ENCODE results near the gene KLHL6. TPM values are rescaled to one million over a fixed set of nuclear protein-coding genes. Genes with fewer than 3 reads are reported as not detected.

Gene KLHL6
- polyA plus RNA-seq, 3 donors = 0.94 to 1.2 (median 1.2) TPM

GRCh38 chr3:183566880-183567279, 11.4 kb upstream of the KLHL6 start:
- DNase-seq (ENCODE audit: low read depth in 3 of 3, low spot score in 2 of 3) = no peak

GRCh38 chr3:183564046-183564445, 8.5 kb upstream of the KLHL6 start:
- no peak for DNase-seq (ENCODE audit: low read depth in 3 of 3, low spot score in 2 of 3)

- DNase-seq (ENCODE audit: low read depth in 3 of 3, low spot score in 2 of 3) = no peak
These were observed 8.0 kb upstream of the KLHL6 start for GRCh38 chr3:183563536-183563874.

GRCh38 chr3:183560607-183561006, 5.1 kb upstream of the KLHL6 start:
- no peak for DNase-seq (ENCODE audit: low read depth in 3 of 3, low spot score in 2 of 3)

GRCh38 chr3:183558495-183558894, 3.0 kb upstream of the KLHL6 start:
- DNase-seq (ENCODE audit: low read depth in 3 of 3, low spot score in 2 of 3) = no peak

GRCh38 chr3:183556722-183557121, 1.2 kb upstream of the KLHL6 start:
- DNase-seq (ENCODE audit: low read depth in 3 of 3, low spot score in 2 of 3) = no peak

GRCh38 chr3:183554377-183554776, 1.1 kb downstream of the KLHL6 start:
- DNase-seq (ENCODE audit: low read depth in 3 of 3, low spot score in 2 of 3) = no peak

- no peak for DNase-seq (ENCODE audit: low read depth in 3 of 3, low spot score in 2 of 3)
These were observed 2.0 kb downstream of the KLHL6 start for GRCh38 chr3:183553334-183554026.

GRCh38 chr3:183551930-183552329, 3.6 kb downstream of the KLHL6 start:
- no peak for DNase-seq (ENCODE audit: low read depth in 3 of 3, low spot score in 2 of 3)

- DNase-seq (ENCODE audit: low read depth in 3 of 3, low spot score in 2 of 3) = no peak
These were observed 7.2 kb downstream of the KLHL6 start for GRCh38 chr3:183548262-183548769.

GRCh38 chr3:183546625-183547024, 8.9 kb downstream of the KLHL6 start:
- no peak for DNase-seq (ENCODE audit: low read depth in 3 of 3, low spot score in 2 of 3)

- no peak for DNase-seq (ENCODE audit: low read depth in 3 of 3, low spot score in 2 of 3)
These were observed 9.8 kb downstream of the KLHL6 start for GRCh38 chr3:183545708-183546107.

GRCh38 chr3:183542355-183542754, 13.2 kb downstream of the KLHL6 start:
- no peak for DNase-seq (ENCODE audit: low read depth in 3 of 3, low spot score in 2 of 3)

GRCh38 chr3:183541738-183542137, 13.8 kb downstream of the KLHL6 start:
- no peak for DNase-seq (ENCODE audit: low read depth in 3 of 3, low spot score in 2 of 3)

- DNase-seq (ENCODE audit: low read depth in 3 of 3, low spot score in 2 of 3) = no peak
These were observed 14.3 kb downstream of the KLHL6 start for GRCh38 chr3:183541235-183541655.

GRCh38 chr3:183540501-183541234, 14.8 kb downstream of the KLHL6 start:
- DNase-seq (ENCODE audit: low read depth in 3 of 3, low spot score in 2 of 3) = no peak

GRCh38 chr3:183539811-183540210, 15.7 kb downstream of the KLHL6 start:
- DNase-seq (ENCODE audit: low read depth in 3 of 3, low spot score in 2 of 3) = no peak

GRCh38 chr3:183538486-183538885, 17.0 kb downstream of the KLHL6 start:
- no peak for DNase-seq (ENCODE audit: low read depth in 3 of 3, low spot score in 2 of 3)

GRCh38 chr3:183537295-183537730, 18.2 kb downstream of the KLHL6 start:
- DNase-seq (ENCODE audit: low read depth in 3 of 3, low spot score in 2 of 3) = no peak

- no peak for DNase-seq (ENCODE audit: low read depth in 3 of 3, low spot score in 2 of 3)
These were observed 19.1 kb downstream of the KLHL6 start for GRCh38 chr3:183536238-183536880.

GRCh38 chr3:183534249-183534648, 21.3 kb downstream of the KLHL6 start:
- DNase-seq (ENCODE audit: low read depth in 3 of 3, low spot score in 2 of 3) = no peak

Measured in right renal cortex interstitium (tissue), 3 donors.